DMS153 (cell line): ENCODE data around the gene CCT6A.
"Not testable (repeated sequence)": the region's sequence is repeated elsewhere in the genome, so short reads cannot be mapped to it uniquely, and the experiment has no call there.

Experiments
- DNase-seq: peaks from one replicate; lab custom pipeline; 2025; lab: John Stamatoyannopoulos, UW

CCT6A gene

GRCh38 chr7:56099653-56100052 is 48.1 kb downstream of the CCT6A start:
- no peak for DNase-seq

- not testable (repeated sequence) for DNase-seq
Measured at GRCh38 chr7:56104138-56104537, 52.6 kb downstream of the CCT6A start.

GRCh38 chr7:56105508-56105907 is 53.9 kb downstream of the CCT6A start:
- DNase-seq, result no peak

- DNase-seq, result peak; percentile 99
Measured at GRCh38 chr7:56106108-56107073, 54.8 kb downstream of the CCT6A start, which contains the start of gene CHCHD2. CHCHD2 (minus strand) TSS chr7:56106476; CDS start chr7:56106413, 63 bp downstream.

- no peak for DNase-seq
Measured at GRCh38 chr7:56107954-56108258, 56.3 kb downstream of the CCT6A start.

GRCh38 chr7:56110611-56111010 is 59.0 kb downstream of the CCT6A start:
- DNase-seq, result peak; percentile 7

- DNase-seq, result not testable (repeated sequence)
Measured at GRCh38 chr7:56112244-56112643, 60.7 kb downstream of the CCT6A start.
